H9 (cell line): ENCODE measurements around the gene SHC1. TPM values are rescaled to one million over a fixed set of nuclear protein-coding genes. Genes with fewer than 3 reads are reported as not detected.

Experiments used
- DNase-seq: peaks from one replicate; pipeline ENCODE4 v3.0.0-alpha.2; 2017
- H2AFZ ChIP-seq: one replicate; pipeline ENCODE4 v1.6.1; 2013; ENCODE audit warnings: mild to moderate bottlenecking, low read length, control low read depth, moderate library complexity
- H2AK5ac ChIP-seq: 2 replicates; pipeline ENCODE4 v1.6.1; 2013; ENCODE audit warnings: low read length, control low read depth, mixed read lengths; ENCODE audit not compliant: insufficient read length
- H2BK120ac ChIP-seq: one replicate; pipeline ENCODE4 v1.6.1; 2013; ENCODE audit warnings: low read depth, mild to moderate bottlenecking, low read length, control low read depth, inconsistent platforms; ENCODE audit not compliant: poor library complexity, severe bottlenecking
- H2BK12ac ChIP-seq: 2 replicates; pipeline ENCODE4 v1.6.1; 2013; ENCODE audit warnings: low read length, control low read depth, mixed read lengths, low read depth; ENCODE audit not compliant: insufficient read length
- H2BK15ac ChIP-seq: 2 replicates; pipeline ENCODE4 v1.6.1; 2013; ENCODE audit warnings: low read depth, low read length, control low read depth
- H2BK20ac ChIP-seq: one replicate; pipeline ENCODE4 v1.6.1; 2013; ENCODE audit warnings: low read depth, mild to moderate bottlenecking, low read length, control low read depth, inconsistent platforms; ENCODE audit not compliant: poor library complexity, severe bottlenecking
- H2BK5ac ChIP-seq: 2 replicates; pipeline ENCODE4 v1.6.1; 2013; ENCODE audit warnings: low read length, control low read depth, mixed read lengths; ENCODE audit not compliant: insufficient read length
- H3K14ac ChIP-seq: 2 replicates; pipeline ENCODE4 v1.6.1; 2013; ENCODE audit warnings: low read length, control low read depth; ENCODE audit not compliant: insufficient read depth
- H3K18ac ChIP-seq: 2 replicates; pipeline ENCODE4 v1.6.1; 2013; ENCODE audit warnings: low read depth, mild to moderate bottlenecking, mixed read lengths, low read length, control low read depth; ENCODE audit not compliant: insufficient read length
- H3K23ac ChIP-seq: 2 replicates; pipeline ENCODE4 v1.6.1; 2013; ENCODE audit warnings: low read length, control low read depth, mixed read lengths, low read depth; ENCODE audit not compliant: insufficient read length
- H3K23me2 ChIP-seq: 2 replicates; pipeline ENCODE4 v1.6.1; 2013; ENCODE audit warnings: low read depth, mild to moderate bottlenecking, mixed read lengths, low read length, control low read depth; ENCODE audit not compliant: insufficient read length, poor library complexity, severe bottlenecking
- H3K27ac ChIP-seq: 2 replicates; pipeline ENCODE4 v1.5.1; 2013; ENCODE audit warnings: low read length, control low read depth, mixed read lengths, low read depth; ENCODE audit not compliant: insufficient read length
- H3K27me3 ChIP-seq: 2 replicates; pipeline ENCODE4 v1.6.1; 2013; ENCODE audit warnings: low read length, control low read depth, inconsistent platforms; ENCODE audit not compliant: insufficient read depth
- H3K4ac ChIP-seq: 2 replicates; pipeline ENCODE4 v1.6.1; 2013; ENCODE audit warnings: low read depth, mild to moderate bottlenecking, control low read depth, inconsistent platforms, low read length, moderate library complexity
- H3K4me1 ChIP-seq: 2 replicates; pipeline ENCODE4 v1.6.1; 2013; ENCODE audit warnings: low read length, control low read depth, inconsistent platforms; ENCODE audit not compliant: insufficient read depth
- H3K4me2 ChIP-seq: 2 replicates; pipeline ENCODE4 v1.6.1; 2013; ENCODE audit warnings: low read length, control low read depth, mixed read lengths; ENCODE audit not compliant: insufficient read length, insufficient read depth
- H3K56ac ChIP-seq: 2 replicates; pipeline ENCODE4 v1.6.1; 2013; ENCODE audit warnings: low read depth, mild to moderate bottlenecking, mixed read lengths, low read length, control low read depth; ENCODE audit not compliant: insufficient read length
- H3K79me1 ChIP-seq: 2 replicates; pipeline ENCODE4 v1.6.1; 2013; ENCODE audit warnings: low read depth, mild to moderate bottlenecking, moderate library complexity, low read length, control low read depth, inconsistent platforms; ENCODE audit not compliant: insufficient read depth, poor library complexity, severe bottlenecking
- H3K79me2 ChIP-seq: 2 replicates; pipeline ENCODE4 v1.6.1; 2013; ENCODE audit warnings: low read length, control low read depth, inconsistent platforms; ENCODE audit not compliant: insufficient read depth
- H3K9ac ChIP-seq: 2 replicates; pipeline ENCODE4 v1.6.1; 2013; ENCODE audit warnings: low read length, control low read depth, mixed read lengths; ENCODE audit not compliant: insufficient read length; ENCODE audit errors: extremely low read depth
- H3K9me3 ChIP-seq: one replicate; pipeline ENCODE4 v1.6.1; 2013; ENCODE audit warnings: low read depth, low read length, inconsistent platforms; ENCODE audit not compliant: control insufficient read depth
- H3T11ph ChIP-seq: one replicate; pipeline ENCODE4 v1.6.1; 2013; ENCODE audit warnings: mild to moderate bottlenecking, low read length, control low read depth, inconsistent platforms
- H4K20me1 ChIP-seq: one replicate; pipeline ENCODE4 v1.6.1; 2013; ENCODE audit not compliant: control insufficient read depth, insufficient read length, insufficient read depth
- H4K5ac ChIP-seq: 2 replicates; pipeline ENCODE4 v1.6.1; 2013; ENCODE audit warnings: low read depth, mild to moderate bottlenecking, mixed read lengths, low read length, control low read depth; ENCODE audit not compliant: insufficient read length
- H4K8ac ChIP-seq: replicated peaks from 2 replicates; pipeline ENCODE4 v1.6.1; 2013; ENCODE audit warnings: low read length, control low read depth, mixed read lengths, low read depth; ENCODE audit not compliant: insufficient read length
- H4K91ac ChIP-seq: 2 replicates; pipeline ENCODE4 v1.6.1; 2013; ENCODE audit warnings: low read depth, mild to moderate bottlenecking, moderate library complexity, mixed read lengths, low read length, control low read depth; ENCODE audit not compliant: insufficient read length
- H3K27ac Mint-ChIP-seq, 3 experiments: 2 replicates in 2 of 3; 3 replicates in 1 of 3; pipeline ENCODE4 v1.8.0; 2020 to 2021; ENCODE audit warnings: mixed read lengths in 3 of 3, mild to moderate bottlenecking in 1 of 3, moderate library complexity in 1 of 3
- H3K27me3 Mint-ChIP-seq: 2 replicates; pipeline ENCODE4 v1.8.0; 2021; ENCODE audit warnings: low read depth, mild to moderate bottlenecking, moderate library complexity, mixed read lengths
- H3K36me3 Mint-ChIP-seq, 3 experiments: 2 replicates in 2 of 3; 3 replicates in 1 of 3; pipeline ENCODE4 v1.8.0; 2020 to 2021; ENCODE audit warnings: low read depth in 3 of 3, mixed read lengths in 3 of 3; ENCODE audit not compliant: insufficient read depth in 1 of 3
- H3K4me1 Mint-ChIP-seq, 2 experiments: 2 replicates each; pipeline ENCODE4 v1.8.0; 2020; ENCODE audit warnings: mixed read lengths in 2 of 2
- H3K4me3 Mint-ChIP-seq, 2 experiments: 2 replicates in 1 of 2; 3 replicates in 1 of 2; pipeline ENCODE4 v1.8.0; 2020 to 2021; ENCODE audit warnings: mild to moderate bottlenecking in 2 of 2, mixed read lengths in 2 of 2, moderate library complexity in 1 of 2
- H3K9me3 Mint-ChIP-seq, 2 experiments: 2 replicates in 1 of 2; 3 replicates in 1 of 2; pipeline ENCODE4 v1.8.0; 2020; ENCODE audit warnings: mild to moderate bottlenecking in 2 of 2, mixed read lengths in 2 of 2, moderate library complexity in 1 of 2
- WGBS: extraction: QIAGEN DNeasy Blood & Tissue Kit; methylation state at CpG from one replicate; pipeline ENCODE4 v1.1.7; 2013; ENCODE audit warnings: missing lambda C conversion rate, low lambda C conversion rate, mixed read lengths; ENCODE audit not compliant: insufficient read length; ENCODE audit errors: extremely low coverage; 5-methylcytosine and 5-hydroxymethylcytosine counted together
- total RNA-seq: library from RNA; stranded (reverse); gene quantifications from 2 replicates; pipeline ENCODE4 v1.2.1, GENCODE V29; 2021
- TF ChIP-seq, protein P1 (sequence below): fragments of 200-600 bp; sonication (generic); conservative IDR thresholded peaks from 3 replicates; pipeline ENCODE4 v1.8.0; 2021; ENCODE audit warnings: antibody characterized with exemption, mild to moderate bottlenecking

The SHC1 gene
- total RNA-seq, 1 experiment from 2014 or later, result 168 TPM

DNA sequence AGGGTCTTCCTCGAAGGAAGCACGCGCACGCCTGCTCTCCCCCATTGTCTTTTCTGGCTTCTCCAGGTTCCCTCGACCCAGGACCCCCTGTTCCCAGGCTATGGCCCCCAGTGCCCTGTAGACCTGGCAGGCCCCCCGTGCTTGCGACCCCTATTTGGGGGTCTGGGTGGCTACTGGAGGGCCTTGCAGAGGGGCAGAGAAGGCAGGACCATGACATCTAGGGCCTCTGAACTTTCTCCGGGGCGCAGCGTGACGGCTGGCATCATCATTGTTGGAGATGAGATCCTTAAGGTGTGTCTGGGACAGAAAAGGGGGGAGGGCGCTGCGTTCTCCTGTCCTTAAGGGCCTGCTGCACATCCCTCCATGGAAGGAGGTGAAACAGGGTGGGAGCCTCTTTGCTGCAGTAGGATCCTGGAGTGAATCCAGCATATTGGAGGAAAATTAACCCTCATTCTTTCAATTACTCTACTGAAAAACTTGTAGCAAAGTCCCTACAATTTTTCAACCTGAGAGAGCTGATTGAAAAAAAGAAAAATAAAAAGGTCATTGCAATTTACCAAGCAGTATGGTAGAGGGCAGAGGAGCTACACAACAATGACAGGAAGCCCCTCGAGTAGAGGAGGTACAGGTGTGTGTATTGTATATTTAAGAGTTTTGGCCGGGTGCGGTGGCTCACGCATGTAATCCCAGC lies 13.4 kb upstream of the SHC1 start:
- peak overlapping the region; percentile 41 for H3K18ac ChIP-seq
- peaks cover 9% of the 10 kb centered on the region; the same call in 1 of the 2 replicates for H3K79me2 ChIP-seq
- Mint-ChIP-seq H3K4me1 (peaks cover 8 to 9% of the 10 kb centered on the region in 2 experiments; a peak in 3 of 4 replicates), H3K27ac (no peak overlapping the region), H3K27me3 (no peaks in the 10 kb centered on the region), H3K4me3 (no peak overlapping the region), H3K36me3 (peaks cover 39 to 63% (median 52%) of the 10 kb centered on the region in 3 experiments), H3K9me3 (no peaks in the 10 kb centered on the region)
- H3K23ac ChIP-seq, result no peak overlapping the region
- H4K5ac ChIP-seq, result no peak overlapping the region
- peak overlapping the region; percentile 86 for H3K4me2 ChIP-seq
- H2BK15ac ChIP-seq, result no peak overlapping the region
- no peaks in the 10 kb centered on the region for H3K4me1 ChIP-seq
- no peak overlapping the region for H4K8ac ChIP-seq
- H3K27me3 ChIP-seq, result no peaks in the 10 kb centered on the region
- no peak overlapping the region for H2BK120ac ChIP-seq
- no peak overlapping the region for H2BK12ac ChIP-seq
- no peak overlapping the region for H2AK5ac ChIP-seq
- peaks cover 2% of the 10 kb centered on the region for H3K79me1 ChIP-seq
- H3K14ac ChIP-seq, result peak overlapping the region; percentile 52
- H3K9ac ChIP-seq, result peak overlapping the region; percentile 97
- no peak overlapping the region for H2BK20ac ChIP-seq
- H4K91ac ChIP-seq, result no peak overlapping the region
- no peak overlapping the region for H3K4ac ChIP-seq
- no CpG with 5 or more reads among the region's 17 CpGs for WGBS
- H2BK5ac ChIP-seq, result no peak overlapping the region
- H2AFZ ChIP-seq, result no peak overlapping the region
- DNase-seq, result no peak
- peaks cover 8% of the 10 kb centered on the region for H3K23me2 ChIP-seq
- no peak overlapping the region for H3T11ph ChIP-seq
- H3K27ac ChIP-seq, result no peak overlapping the region
- H3K56ac ChIP-seq, result no peak overlapping the region
- H3K9me3 ChIP-seq, result no peaks in the 10 kb centered on the region
- H4K20me1 ChIP-seq, result no peaks in the 10 kb centered on the region
- TF ChIP-seq, protein P1, sequence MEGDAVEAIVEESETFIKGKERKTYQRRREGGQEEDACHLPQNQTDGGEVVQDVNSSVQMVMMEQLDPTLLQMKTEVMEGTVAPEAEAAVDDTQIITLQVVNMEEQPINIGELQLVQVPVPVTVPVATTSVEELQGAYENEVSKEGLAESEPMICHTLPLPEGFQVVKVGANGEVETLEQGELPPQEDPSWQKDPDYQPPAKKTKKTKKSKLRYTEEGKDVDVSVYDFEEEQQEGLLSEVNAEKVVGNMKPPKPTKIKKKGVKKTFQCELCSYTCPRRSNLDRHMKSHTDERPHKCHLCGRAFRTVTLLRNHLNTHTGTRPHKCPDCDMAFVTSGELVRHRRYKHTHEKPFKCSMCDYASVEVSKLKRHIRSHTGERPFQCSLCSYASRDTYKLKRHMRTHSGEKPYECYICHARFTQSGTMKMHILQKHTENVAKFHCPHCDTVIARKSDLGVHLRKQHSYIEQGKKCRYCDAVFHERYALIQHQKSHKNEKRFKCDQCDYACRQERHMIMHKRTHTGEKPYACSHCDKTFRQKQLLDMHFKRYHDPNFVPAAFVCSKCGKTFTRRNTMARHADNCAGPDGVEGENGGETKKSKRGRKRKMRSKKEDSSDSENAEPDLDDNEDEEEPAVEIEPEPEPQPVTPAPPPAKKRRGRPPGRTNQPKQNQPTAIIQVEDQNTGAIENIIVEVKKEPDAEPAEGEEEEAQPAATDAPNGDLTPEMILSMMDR, result no peak
